ENCODE measurements around the gene SMYD2. TPM values are rescaled to one million over a fixed set of nuclear protein-coding genes. Genes with fewer than 3 reads are reported as not detected.

The SMYD2 gene
- total and polyA plus RNA-seq, 2 donors from 2014 or later, result 28.9 to 42.9 TPM

GRCh38 chr1:214260561-214261205 lies 20.3 kb upstream of the SMYD2 start:
- TF ChIP-seq CTCF (IDR thresholded peaks at IDR 0.05; ENCODE audit: borderline replicate concordance, extremely low read depth, insufficient read depth), result no peak
- H3K4me3 ChIP-seq (ENCODE audit: low read length in 3 of 3), result no peak overlapping the region
- FAIRE-seq (no peak), DNase-seq (no peak)
- no peaks in the 10 kb centered on the region for H3K36me3 ChIP-seq (ENCODE audit: control insufficient read depth in 2 of 3, insufficient read depth in 3 of 3, low read length in 3 of 3)
- intact Hi-C loops (cut with DNase I), result loop anchor here (5.0 kb wide), 1 partner anchor 67 kb away; no protein-coding TSS in a partner anchor
- no peaks in the 10 kb centered on the region for H3K9me3 ChIP-seq (ENCODE audit: control insufficient read depth in 2 of 3, insufficient read depth in 1 of 3, low read length in 3 of 3)
- no peak overlapping the region for H3K27ac ChIP-seq (ENCODE audit: low read depth in 2 of 2, low read length in 2 of 2)
- H3K9ac ChIP-seq (ENCODE audit: low read length in 3 of 3), result no peak overlapping the region
- H3K27me3 ChIP-seq (ENCODE audit: control insufficient read depth, insufficient read depth, low read length), result no peaks in the 10 kb centered on the region
- H3K4me1 ChIP-seq (ENCODE audit: control insufficient read depth in 2 of 3, insufficient read depth in 2 of 3, low read depth in 1 of 3, low read length in 3 of 3), result no peaks in the 10 kb centered on the region

- H3K4me1 ChIP-seq (ENCODE audit: control insufficient read depth in 2 of 3, insufficient read depth in 2 of 3, low read depth in 1 of 3, low read length in 3 of 3), result no peaks in the 10 kb centered on the region
- H3K9ac ChIP-seq (ENCODE audit: low read length in 3 of 3), result no peak overlapping the region
- no peaks in the 10 kb centered on the region for H3K9me3 ChIP-seq (ENCODE audit: control insufficient read depth in 2 of 3, insufficient read depth in 1 of 3, low read length in 3 of 3)
- FAIRE-seq (no peak), DNase-seq (peak; percentile 87 to 89 (median 88))
- no peak overlapping the region for H3K27ac ChIP-seq (ENCODE audit: low read depth in 2 of 2, low read length in 2 of 2)
- H3K36me3 ChIP-seq (ENCODE audit: control insufficient read depth in 2 of 3, insufficient read depth in 3 of 3, low read length in 3 of 3), result no peaks in the 10 kb centered on the region
- TF ChIP-seq CTCF (IDR thresholded peaks at IDR 0.05; ENCODE audit: borderline replicate concordance, extremely low read depth, insufficient read depth), result peak; percentile 93
- intact Hi-C loops (cut with DNase I), result loop anchor here (5.0 kb wide), 1 partner anchor 66 kb away; no protein-coding TSS in a partner anchor
- H3K27me3 ChIP-seq (ENCODE audit: control insufficient read depth, insufficient read depth, low read length), result no peaks in the 10 kb centered on the region
- no peak overlapping the region for H3K4me3 ChIP-seq (ENCODE audit: low read length in 3 of 3)
These were observed 19.5 kb upstream of the SMYD2 start for GRCh38 chr1:214261206-214262123.

- FAIRE-seq (no peak), DNase-seq (peak in 2 of 5 donors; percentile 46 to 62)
- Histone ChIP-seq H3K27ac (ENCODE audit: low read depth in 2 of 2, low read length in 2 of 2) (no peak overlapping the region), H3K9me3 (ENCODE audit: control insufficient read depth in 2 of 3, insufficient read depth in 1 of 3, low read length in 3 of 3) (no peaks in the 10 kb centered on the region), H3K9ac (ENCODE audit: low read length in 3 of 3) (no peak overlapping the region), H3K36me3 (ENCODE audit: control insufficient read depth in 2 of 3, insufficient read depth in 3 of 3, low read length in 3 of 3) (no peaks in the 10 kb centered on the region), H3K4me1 (ENCODE audit: control insufficient read depth in 2 of 3, insufficient read depth in 2 of 3, low read depth in 1 of 3, low read length in 3 of 3) (no peaks in the 10 kb centered on the region), H3K4me3 (ENCODE audit: low read length in 3 of 3) (no peak overlapping the region), H3K27me3 (ENCODE audit: control insufficient read depth, insufficient read depth, low read length) (no peaks in the 10 kb centered on the region)
- no peak for TF ChIP-seq CTCF (IDR thresholded peaks at IDR 0.05; ENCODE audit: borderline replicate concordance, extremely low read depth, insufficient read depth)
- intact Hi-C loops (cut with DNase I), result loop anchor here (5.0 kb wide), 1 partner anchor 63 kb away; no protein-coding TSS in a partner anchor
These were observed 16.8 kb upstream of the SMYD2 start for GRCh38 chr1:214264196-214264595.

Measured in kidney (tissue), 14 donors.